Measurements from ENCODE around the gene LAG3.
A peak's percentile ranks its signal among the peaks of the same experiment; 100 is the strongest.

The LAG3 gene

GRCh38 chr12:6770600-6770999 lies 1.7 kb upstream of the LAG3 start:
- DNase-seq (ENCODE audit: extremely low spot score, insufficient read length, low read depth) (no peak), FAIRE-seq (no peak)

GRCh38 chr12:6771091-6771495 lies 1.2 kb upstream of the LAG3 start:
- FAIRE-seq (no peak), DNase-seq (ENCODE audit: extremely low spot score, insufficient read length, low read depth) (no peak)

- no peak for DNase-seq (ENCODE audit: extremely low spot score, insufficient read length, low read depth)
- FAIRE-seq: no peak
Measured at GRCh38 chr12:6771509-6772330, 600 bp upstream of the LAG3 start.

- peak; percentile 72 for FAIRE-seq
Measured at GRCh38 chr12:6772726-6773589, 638 bp downstream of the LAG3 start.

GRCh38 chr12:6773590-6774351 lies 1.5 kb downstream of the LAG3 start:
- FAIRE-seq (peak; percentile 52), DNase-seq (ENCODE audit: extremely low spot score, insufficient read length, low read depth) (no peak)

More at GRCh38 chr12:6772726-6773589, 638 bp downstream of the LAG3 start:
- no peak for DNase-seq (ENCODE audit: extremely low spot score, insufficient read length, low read depth)

GRCh38 chr12:6774499-6775062 lies 2.3 kb downstream of the LAG3 start:
- DNase-seq (ENCODE audit: extremely low spot score, insufficient read length, low read depth): no peak
- FAIRE-seq: peak; percentile 21

- DNase-seq (ENCODE audit: extremely low spot score, insufficient read length, low read depth) (no peak), FAIRE-seq (peak; percentile 63)
Measured at GRCh38 chr12:6775185-6776174, 3.2 kb downstream of the LAG3 start.

- no peak for DNase-seq (ENCODE audit: extremely low spot score, insufficient read length, low read depth)
- FAIRE-seq: no peak
Measured at GRCh38 chr12:6777386-6777785, 5.1 kb downstream of the LAG3 start.

- DNase-seq (ENCODE audit: extremely low spot score, insufficient read length, low read depth) (no peak), FAIRE-seq (peak; percentile 5)
Measured at GRCh38 chr12:6778217-6778573, 5.9 kb downstream of the LAG3 start.

GRCh38 chr12:6778574-6779550 lies 6.5 kb downstream of the LAG3 start:
- peak; percentile 95 for FAIRE-seq
- DNase-seq (ENCODE audit: extremely low spot score, insufficient read length, low read depth): no peak

- no peak for FAIRE-seq
Measured at GRCh38 chr12:6779708-6780432, 7.5 kb downstream of the LAG3 start.

GRCh38 chr12:6780573-6780972 lies 8.3 kb downstream of the LAG3 start:
- FAIRE-seq (no peak), DNase-seq (ENCODE audit: extremely low spot score, insufficient read length, low read depth) (no peak)

More at GRCh38 chr12:6779708-6780432, 7.5 kb downstream of the LAG3 start:
- DNase-seq (ENCODE audit: extremely low spot score, insufficient read length, low read depth): no peak

GRCh38 chr12:6782119-6782518 lies 9.8 kb downstream of the LAG3 start:
- FAIRE-seq: no peak

GRCh38 chr12:6782850-6783566 lies 10.7 kb downstream of the LAG3 start:
- DNase-seq (ENCODE audit: extremely low spot score, insufficient read length, low read depth): no peak
- FAIRE-seq: no peak

More at GRCh38 chr12:6782119-6782518, 9.8 kb downstream of the LAG3 start:
- no peak for DNase-seq (ENCODE audit: extremely low spot score, insufficient read length, low read depth)

- no peak for DNase-seq (ENCODE audit: extremely low spot score, insufficient read length, low read depth)
- no peak for FAIRE-seq
Measured at GRCh38 chr12:6783828-6784227, 11.5 kb downstream of the LAG3 start.

GRCh38 chr12:6784296-6784695 lies 12.0 kb downstream of the LAG3 start:
- FAIRE-seq (no peak), DNase-seq (ENCODE audit: extremely low spot score, insufficient read length, low read depth) (no peak)
